H1 (cell line): ENCODE data around the gene RIMBP2. TPM values are rescaled to one million over a fixed set of nuclear protein-coding genes. Genes with fewer than 3 reads are reported as not detected.

Experiments used
- SIRT6 ChIP-seq: IDR thresholded peaks from one replicate; pipeline ENCODE4 v1.7.1; 2012; ENCODE audit warnings: low read length, inconsistent platforms
- polyA plus RNA-seq, 7 experiments: library from polyadenylated mRNA; depleted of rRNA in 3 of 7; stranded (reverse) in 5 of 7; unstranded in 2 of 7; fragments of >200 nt in 5 of 7; fragments of 200-250 nt in 2 of 7; gene quantifications; 1 replicate in 5 of 7; 2 replicates in 1 of 7; 4 replicates in 1 of 7; pipeline versions ENCODE4 v1.2.1 to v1.2.3, GENCODE V29; 2011 to 2013; ENCODE audit warnings: missing spikeins in 2 of 7, mixed read lengths in 2 of 7
- total RNA-seq: library from RNA; stranded (reverse); fragmentation: NEBNext Ultra II Directional; extraction: Animal tissue kit (Norgen Biotek cat#: 25700); gene quantifications from 2 replicates; pipeline ENCODE4 v1.2.1, GENCODE V29; 2021

The RIMBP2 gene
- total and polyA plus RNA-seq, 2 of the 8 experiments (the other 6 are each of a cell fraction or from before 2014, with no cell fraction given) = 0.18 to 0.65 TPM

DNA sequence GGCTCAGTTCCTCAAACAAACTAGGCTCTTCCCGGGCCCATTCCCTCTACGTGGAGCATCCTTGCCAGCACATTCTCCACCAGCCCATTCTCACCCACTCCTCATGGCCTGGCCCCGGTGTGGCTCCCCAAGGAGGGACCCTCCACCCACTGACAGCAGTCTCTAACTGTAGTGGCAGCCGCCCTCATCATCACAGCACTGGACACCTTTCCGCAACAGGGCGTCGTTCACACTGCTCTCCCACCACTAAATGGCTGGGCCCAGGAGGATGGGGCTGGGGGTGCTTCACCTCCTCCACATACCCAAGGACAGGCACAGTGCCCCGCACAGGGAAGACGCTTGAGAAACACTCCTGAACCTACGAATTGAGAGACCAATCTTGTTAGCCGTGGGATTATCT is 123.0 kb downstream of the RIMBP2 start (continued):
- TF ChIP-seq SIRT6 = no peak
